Ovary (tissue), 9 donors: ENCODE results near the gene ROGDI. TPM values are rescaled to one million over a fixed set of nuclear protein-coding genes. Genes with fewer than 3 reads are reported as not detected.

Experiments
- DNase-seq, 5 donors: peaks; one replicate each; pipeline ENCODE4 v3.0.0-alpha.2; 2019 to 2020
- H3K27ac ChIP-seq, 2 donors: fragments of 200-600 bp; one replicate each; pipeline versions ENCODE4 v1.5.1 to v1.8.0; 2019 to 2022
- H3K27me3 ChIP-seq: fragments of 200-600 bp; one replicate; pipeline ENCODE4 v1.8.0; 2022
- H3K36me3 ChIP-seq: fragments of 200-600 bp; sonication (generic); one replicate; pipeline ENCODE4 v1.5.1; 2019
- H3K4me1 ChIP-seq: one replicate; pipeline ENCODE4 v1.8.1; 2013; ENCODE audit warnings: mild to moderate bottlenecking, moderate library complexity; ENCODE audit not compliant: insufficient read depth
- H3K4me3 ChIP-seq: fragments of 200-600 bp; sonication (generic); one replicate; pipeline ENCODE4 v1.5.1; 2017
- H3K9me3 ChIP-seq, 2 donors: fragments of 200-600 bp in 1 of 2; sonication (generic) in 1 of 2; one replicate each; pipeline versions ENCODE4 v1.5.1 to v1.8.1; 2013 to 2019; ENCODE audit warnings: mild to moderate bottlenecking in 1 of 2, moderate library complexity in 1 of 2
- EP300 ChIP-seq: sonication (generic); formaldehyde crosslinking; IDR thresholded peaks from one replicate; pipeline ENCODE4 v1.6.1; 2017; ENCODE audit warnings: antibody characterized with exemption
- POLR2A ChIP-seq: fragments of 450-650 bp; IDR thresholded peaks from one replicate; pipeline ENCODE4 v1.6.1; 2017; ENCODE audit warnings: antibody characterized with exemption, mild to moderate bottlenecking, moderate library complexity
- WGBS, 3 donors: extraction: QIAGEN DNeasy Blood & Tissue Kit in 1 of 3; methylation state at CpG; one replicate each; pipeline versions ENCODE4 v1.1.5 to v1.1.7; 2013 to 2017; 5-methylcytosine and 5-hydroxymethylcytosine counted together
- intact Hi-C, 4 donors: fragments of 100-400 bp; cut with DNase I; formaldehyde crosslinking; loops; one replicate each; pipeline versions ENCODE4 v1.11.0 to v1.15.1; 2022 to 2023
- polyA plus RNA-seq, 2 donors: library from polyadenylated mRNA; stranded (reverse); fragments of 200-250 nt in 1 of 2; fragments of 350-450 nt in 1 of 2; fragmentation: Illumina TruSeq in 1 of 2; extraction: RNeasy Lipid Tissue Mini Kit (QIAGEN cat#74804) in 1 of 2; gene quantifications; one replicate each; pipeline ENCODE4 v1.2.3, GENCODE V29; 2013 to 2014
- total RNA-seq, 7 donors: library from RNA; depleted of rRNA in 2 of 7; stranded (reverse); fragments of >200 nt in 2 of 7; fragmentation: NEBNext Ultra II Directional in 3 of 7; extraction: Animal tissue kit (Norgen Biotek cat#: 25700) in 3 of 7; gene quantifications; one replicate each; pipeline versions ENCODE4 v1.1.0 to v1.2.4, GENCODE V29; 2016 to 2023
- TF ChIP-seq, protein P1 (sequence below), 3 donors: fragments of 450-650 bp in 2 of 3; fragments of 200-600 bp in 1 of 3; IDR thresholded peaks; one replicate each; pipeline versions ENCODE4 v1.5.1 to v1.8.0; 2016 to 2022; ENCODE audit warnings: antibody characterized with exemption in 3 of 3, mild to moderate bottlenecking in 1 of 3
- donor health status: DM: no; HTN: no; CAD: no; lungs with moderate emphysema.
- donor health status: DM: no; HTN: no; CAD: no.
- donor health status: Bipolar disorder and iron deficiency.
- donor health status: DM: yes; HTN: yes; CAD: no.
- donor health status: DM: no; HTN: no; CAD: no.
- donor health status: DM: yes; HTN: yes; CAD: no.

The ROGDI gene
- total and polyA plus RNA-seq, 9 donors = 6.0 to 31.9 (median 22.3) TPM

DNA sequence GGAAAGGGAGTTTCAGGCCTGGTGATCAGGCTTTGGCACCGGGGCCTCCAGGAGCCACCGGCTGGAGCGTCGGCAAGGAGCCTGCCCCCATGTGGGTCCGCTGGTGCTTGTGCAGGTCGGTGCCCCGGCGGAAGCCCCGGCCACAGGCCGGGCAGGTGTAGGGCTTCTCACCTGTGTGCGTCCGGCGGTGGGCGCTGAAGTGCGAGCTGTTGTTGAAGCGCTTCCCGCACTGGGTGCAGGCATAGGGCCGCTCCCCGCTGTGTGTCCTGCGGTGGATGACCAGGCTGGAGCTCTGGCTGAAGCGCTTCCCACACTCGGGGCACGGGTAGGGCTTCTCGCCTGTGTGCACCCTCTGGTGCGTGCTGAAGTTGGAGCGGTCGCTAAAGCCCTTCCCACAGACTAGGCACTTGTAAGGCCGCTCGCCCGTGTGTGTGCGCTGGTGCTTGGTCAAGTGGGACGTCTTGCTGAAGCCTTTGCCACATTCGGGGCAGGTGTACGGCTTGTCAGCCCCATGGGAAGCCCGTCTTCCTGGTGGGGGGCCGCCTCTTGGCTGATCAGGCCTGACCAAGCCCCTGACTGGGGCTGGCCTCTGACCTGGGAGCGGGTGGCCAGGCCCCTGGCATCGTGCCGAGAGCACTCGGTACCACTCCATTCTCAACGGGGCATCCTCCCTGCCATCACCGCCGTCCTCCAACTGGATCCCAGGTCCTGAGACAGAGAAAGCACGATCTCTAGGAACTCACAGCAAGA, 49.9 kb downstream of the ROGDI start:
- Histone ChIP-seq H3K36me3 (no peaks in the 10 kb centered on the region), H3K4me1 (no peaks in the 10 kb centered on the region), H3K9me3 (no peaks in the 10 kb centered on the region), H3K27ac (no peak overlapping the region), H3K27me3 (no peaks in the 10 kb centered on the region), H3K4me3 (no peak overlapping the region)
- intact Hi-C loops = no loop called here
- no peak for TF ChIP-seq EP300
- TF ChIP-seq POLR2A = no peak
- TF ChIP-seq, protein P1, sequence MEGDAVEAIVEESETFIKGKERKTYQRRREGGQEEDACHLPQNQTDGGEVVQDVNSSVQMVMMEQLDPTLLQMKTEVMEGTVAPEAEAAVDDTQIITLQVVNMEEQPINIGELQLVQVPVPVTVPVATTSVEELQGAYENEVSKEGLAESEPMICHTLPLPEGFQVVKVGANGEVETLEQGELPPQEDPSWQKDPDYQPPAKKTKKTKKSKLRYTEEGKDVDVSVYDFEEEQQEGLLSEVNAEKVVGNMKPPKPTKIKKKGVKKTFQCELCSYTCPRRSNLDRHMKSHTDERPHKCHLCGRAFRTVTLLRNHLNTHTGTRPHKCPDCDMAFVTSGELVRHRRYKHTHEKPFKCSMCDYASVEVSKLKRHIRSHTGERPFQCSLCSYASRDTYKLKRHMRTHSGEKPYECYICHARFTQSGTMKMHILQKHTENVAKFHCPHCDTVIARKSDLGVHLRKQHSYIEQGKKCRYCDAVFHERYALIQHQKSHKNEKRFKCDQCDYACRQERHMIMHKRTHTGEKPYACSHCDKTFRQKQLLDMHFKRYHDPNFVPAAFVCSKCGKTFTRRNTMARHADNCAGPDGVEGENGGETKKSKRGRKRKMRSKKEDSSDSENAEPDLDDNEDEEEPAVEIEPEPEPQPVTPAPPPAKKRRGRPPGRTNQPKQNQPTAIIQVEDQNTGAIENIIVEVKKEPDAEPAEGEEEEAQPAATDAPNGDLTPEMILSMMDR (IDR thresholded peaks at IDR 0.05) = no peak
- no peak for DNase-seq
- 93 to 95% (median 95%) methylated on average over 44 of the region's 44 CpGs for WGBS, 3 donors

DNA sequence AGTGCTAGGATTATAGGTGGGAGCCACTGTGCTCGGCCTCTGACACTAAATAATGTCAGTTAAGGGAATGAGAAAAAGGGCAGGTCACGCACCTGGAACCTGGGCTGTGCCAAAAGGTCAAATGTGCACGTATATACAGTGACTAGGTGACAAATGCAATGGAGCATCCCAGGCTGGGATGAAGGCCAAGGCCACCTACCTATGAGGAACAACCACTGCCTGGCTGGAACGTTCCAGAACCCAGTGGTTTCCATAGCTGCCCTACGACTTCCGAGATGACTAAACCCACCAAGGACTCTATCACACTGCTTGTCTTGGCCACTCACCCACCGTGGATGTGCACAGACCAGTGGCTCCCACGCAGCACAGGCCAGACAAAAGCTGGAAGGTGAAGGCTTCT, 51.5 kb downstream of the ROGDI start:
- H3K36me3 ChIP-seq = no peaks in the 10 kb centered on the region
- H3K27me3 ChIP-seq = no peaks in the 10 kb centered on the region
- H3K4me3 ChIP-seq = no peak overlapping the region
- H3K4me1 ChIP-seq = peaks cover 5% of the 10 kb centered on the region
- TF ChIP-seq EP300 (no peak), POLR2A (no peak)
- TF ChIP-seq, protein P1 (IDR thresholded peaks at IDR 0.05) = no peak
- no peak for DNase-seq
- no peaks in the 10 kb centered on the region for H3K9me3 ChIP-seq
- no peak overlapping the region for H3K27ac ChIP-seq
- WGBS, 3 donors = 71 to 81% (median 74%) methylated on average over 8 of the region's 8 CpGs
- intact Hi-C loops = no loop called here

DNA sequence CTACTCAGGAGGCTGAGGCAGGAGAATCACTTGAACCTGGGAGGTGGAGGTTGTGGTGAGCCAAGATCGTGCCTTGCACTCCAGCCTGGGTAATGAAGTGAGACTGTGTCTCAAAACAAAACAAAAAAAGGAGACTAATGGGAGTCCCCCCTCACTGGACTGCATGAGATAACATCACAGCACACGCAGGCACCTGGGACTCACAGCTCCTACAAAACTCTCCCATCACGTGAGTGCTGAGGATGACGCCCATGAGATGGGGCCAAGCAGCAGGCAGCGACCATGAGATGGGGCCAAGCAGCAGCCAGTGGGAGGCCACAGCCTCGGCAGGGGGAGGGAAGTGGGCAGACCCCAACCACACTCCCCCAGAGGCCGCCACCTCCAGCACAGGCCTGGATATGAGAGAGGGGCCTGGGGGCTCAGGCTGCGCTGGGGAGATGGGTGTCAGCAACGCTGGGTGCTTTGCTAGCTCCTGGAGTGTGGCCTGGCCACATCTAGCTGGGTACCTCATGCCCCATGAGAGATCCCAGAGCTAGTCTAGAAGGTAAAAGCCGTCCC, 52.7 kb downstream of the ROGDI start:
- no peaks in the 10 kb centered on the region for H3K36me3 ChIP-seq
- WGBS, 3 donors = 71 to 84% (median 73%) methylated on average over 10 of the region's 10 CpGs
- intact Hi-C loops = loop anchor here in 1 of 4 donors (10.0 kb wide), 1 partner anchor 245 kb away; no protein-coding TSS in a partner anchor

DNA sequence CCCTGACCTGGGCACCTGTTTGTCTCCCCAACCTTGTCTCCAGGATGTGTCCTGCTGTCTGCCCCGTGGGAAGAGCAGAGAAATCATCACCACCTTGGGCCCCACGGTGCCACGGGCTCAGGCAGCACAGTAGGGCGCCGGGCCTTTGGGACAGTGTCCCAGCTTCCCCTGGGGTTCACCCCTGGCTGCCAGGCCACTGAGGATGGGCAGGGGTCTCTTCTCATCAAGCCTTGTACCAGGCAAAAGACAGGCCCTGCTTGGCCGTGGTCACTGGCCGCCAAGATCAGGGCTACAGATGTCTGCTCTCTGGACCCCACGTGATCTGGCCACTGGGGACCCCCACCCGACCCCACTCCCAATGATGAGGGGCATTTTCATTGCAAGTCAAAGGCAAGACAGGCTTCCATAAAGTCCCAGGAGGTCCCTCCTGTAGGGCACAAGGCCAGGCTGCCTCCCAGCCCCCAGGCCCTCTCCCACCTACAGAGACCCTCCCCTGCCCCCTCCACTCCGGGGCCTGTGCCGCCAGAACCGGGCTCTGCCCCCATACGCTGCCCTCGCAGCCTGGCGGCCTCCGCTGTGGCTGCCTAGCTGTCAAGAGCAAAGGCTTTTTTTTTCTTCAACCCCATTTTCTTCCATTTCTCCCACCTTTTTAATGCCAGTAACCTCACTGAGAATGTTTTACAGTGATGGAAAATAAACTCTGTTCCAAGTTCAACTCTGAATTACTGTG, 53.6 kb downstream of the ROGDI start:
- H3K27ac ChIP-seq = no peak overlapping the region
- no peaks in the 10 kb centered on the region for H3K27me3 ChIP-seq
- no peak for TF ChIP-seq EP300
- no peaks in the 10 kb centered on the region for H3K9me3 ChIP-seq
- no peak for DNase-seq
- H3K36me3 ChIP-seq = no peaks in the 10 kb centered on the region
- peaks cover 5% of the 10 kb centered on the region for H3K4me1 ChIP-seq
- no peak overlapping the region for H3K4me3 ChIP-seq
- intact Hi-C loops = loop anchor here in 1 of 4 donors (10.0 kb wide), 1 partner anchor 244 kb away; no protein-coding TSS in a partner anchor
- WGBS, 3 donors = 76 to 81% (median 80%) methylated on average over 16 of the region's 16 CpGs

More for the DNA sequence above, 52.7 kb downstream of the ROGDI start:
- Histone ChIP-seq H3K27ac (no peak overlapping the region), H3K4me1 (peaks cover 5% of the 10 kb centered on the region), H3K27me3 (no peaks in the 10 kb centered on the region), H3K4me3 (no peak overlapping the region), H3K9me3 (no peaks in the 10 kb centered on the region)
- no peak for DNase-seq
- TF ChIP-seq EP300 (no peak), POLR2A (no peak)
- TF ChIP-seq, protein P1 (IDR thresholded peaks at IDR 0.05) = no peak
